TTC549 (cell line): ENCODE data around the gene EXOC1.
"Not testable (repeated sequence)": the region's sequence is repeated elsewhere in the genome, so short reads cannot be mapped to it uniquely, and the experiment has no call there.

Experiments used
- FAIRE-seq: peaks from 2 replicates; lab custom pipeline; 2012; peaks lifted over from hg19 to GRCh38; lab: Jason Lieb, UNC

EXOC1 gene

GRCh38 chr4:55906323-55906722, 52.9 kb downstream of the EXOC1 start:
- FAIRE-seq, result no peak

GRCh38 chr4:55906989-55907388, 53.5 kb downstream of the EXOC1 start:
- no peak for FAIRE-seq

- no peak for FAIRE-seq
Measured at GRCh38 chr4:55907469-55907868, 54.0 kb downstream of the EXOC1 start.

- FAIRE-seq, result no peak
Measured at GRCh38 chr4:55910140-55910539, 56.7 kb downstream of the EXOC1 start.

- no peak for FAIRE-seq
Measured at GRCh38 chr4:55912249-55912648, 58.8 kb downstream of the EXOC1 start.

GRCh38 chr4:55920571-55920970, 67.1 kb downstream of the EXOC1 start:
- FAIRE-seq, result no peak

GRCh38 chr4:55921093-55921492, 67.6 kb downstream of the EXOC1 start:
- FAIRE-seq, result no peak

GRCh38 chr4:55925241-55925640, 71.8 kb downstream of the EXOC1 start:
- no peak for FAIRE-seq

- FAIRE-seq, result no peak
Measured at GRCh38 chr4:55926610-55927009, 73.2 kb downstream of the EXOC1 start.

GRCh38 chr4:55927803-55928437, 74.5 kb downstream of the EXOC1 start:
- no peak for FAIRE-seq

- no peak for FAIRE-seq
Measured at GRCh38 chr4:55928846-55929245, 75.4 kb downstream of the EXOC1 start.

- FAIRE-seq, result no peak
Measured at GRCh38 chr4:55931043-55931442, 77.6 kb downstream of the EXOC1 start.

- no peak for FAIRE-seq
Measured at GRCh38 chr4:55931833-55932232, 78.4 kb downstream of the EXOC1 start.

- no peak for FAIRE-seq
Measured at GRCh38 chr4:55932511-55932910, 79.1 kb downstream of the EXOC1 start.

- no peak for FAIRE-seq
Measured at GRCh38 chr4:55933611-55934010, 80.2 kb downstream of the EXOC1 start.

- not testable (repeated sequence) for FAIRE-seq
Measured at GRCh38 chr4:55935907-55936306, 82.5 kb downstream of the EXOC1 start.

- no peak for FAIRE-seq
Measured at GRCh38 chr4:55938481-55938880, 85.0 kb downstream of the EXOC1 start.

GRCh38 chr4:55939421-55939820, 86.0 kb downstream of the EXOC1 start:
- no peak for FAIRE-seq

- FAIRE-seq, result no peak
Measured at GRCh38 chr4:55941881-55942396, 88.5 kb downstream of the EXOC1 start.

GRCh38 chr4:55947254-55947882, 93.9 kb downstream of the EXOC1 start:
- FAIRE-seq, result no peak

- no peak for FAIRE-seq
Measured at GRCh38 chr4:55947912-55948725, 94.7 kb downstream of the EXOC1 start.

GRCh38 chr4:55948726-55949481, 95.5 kb downstream of the EXOC1 start, which contains the start of gene CEP135:
TSS of gene CEP135 (plus strand) at chr4:55948945. CDS start at chr4:55952131, 3,186 bp downstream.
- FAIRE-seq, result no peak
